B cell (primary cell): ENCODE data around the gene PLEKHM1. TPM values are rescaled to one million over a fixed set of nuclear protein-coding genes. Genes with fewer than 3 reads are reported as not detected.
"Not testable (repeated sequence)": the region's sequence is repeated elsewhere in the genome, so short reads cannot be mapped to it uniquely, and the experiment has no call there.

Source experiments
- ATAC-seq: fragments of 200-7000 bp; cut with Tn5 transposase; one replicate; pipeline ENCODE4 v1.10.0; 2021; ENCODE audit warnings: low read depth, mild to moderate bottlenecking, moderate number of reproducible peaks, moderate library complexity
- CTCF ChIA-PET: fragments of 350-600 bp; sonication (Branson Sonifier 250); formaldehyde crosslinking; loops from one replicate; lab custom pipeline; 2021; ENCODE audit warnings: antibody characterized with exemption, inconsistent platforms; lab: Charles Lee
- POLR2A ChIA-PET: fragments of 350-600 bp; sonication (Branson Sonifier 250); formaldehyde crosslinking; loops from one replicate; lab custom pipeline; 2021; ENCODE audit warnings: antibody characterized with exemption; lab: Charles Lee
- DNase-seq: peaks from one replicate; pipeline ENCODE4 v3.0.0; 2013
- H2AFZ ChIP-seq: 2 replicates; pipeline ENCODE4 v1.6.1; 2012; ENCODE audit warnings: mild to moderate bottlenecking, low read depth, low read length; ENCODE audit not compliant: insufficient read depth, poor library complexity, severe bottlenecking
- H3K27ac ChIP-seq, 2 donors: 1 replicate in 1 of 2; 2 replicates in 1 of 2; pipeline ENCODE4 v1.5.1; 2012 to 2013; ENCODE audit warnings: low read length in 2 of 2, mild to moderate bottlenecking in 2 of 2, moderate library complexity in 1 of 2
- H3K27me3 ChIP-seq, 4 experiments: fragments of 200-600 bp in 1 of 4; sonication (generic) in 1 of 4; replicated peaks in 1 of 4; 1 replicate in 2 of 4; 2 replicates in 2 of 4; pipeline versions ENCODE4 v1.6.1 to v1.7.0; 2013 to 2016; ENCODE audit warnings: low read length in 3 of 4, mild to moderate bottlenecking in 2 of 4, mixed read lengths in 1 of 4, moderate library complexity in 1 of 4; ENCODE audit not compliant: insufficient read depth in 4 of 4, control insufficient read depth in 3 of 4; ENCODE audit errors: control extremely low read depth in 1 of 4
- H3K36me3 ChIP-seq, 2 experiments: replicated peaks in 1 of 2; 1 replicate in 1 of 2; 2 replicates in 1 of 2; pipeline versions ENCODE4 v1.6.1 to v1.7.1; 2013; ENCODE audit warnings: low read length in 1 of 2; ENCODE audit not compliant: insufficient read depth in 2 of 2, control insufficient read depth in 1 of 2; ENCODE audit errors: control extremely low read depth in 1 of 2, extremely low read depth in 1 of 2
- H3K4me1 ChIP-seq, 2 donors: fragments of 200-600 bp in 1 of 2; sonication (generic) in 1 of 2; 1 replicate in 1 of 2; 2 replicates in 1 of 2; pipeline versions ENCODE4 v1.5.1 to v1.6.1; 2013 to 2017; ENCODE audit warnings: low read length in 2 of 2; ENCODE audit not compliant: control insufficient read depth in 2 of 2, insufficient read depth in 2 of 2
- H3K4me2 ChIP-seq: replicated peaks from 2 replicates; pipeline ENCODE3; 2012; ENCODE audit warnings: mild to moderate bottlenecking, low read depth, low read length; ENCODE audit not compliant: poor library complexity, severe bottlenecking
- H3K4me3 ChIP-seq, 5 experiments: fragments of 200-600 bp in 1 of 5; sonication (generic) in 1 of 5; 1 replicate in 3 of 5; 2 replicates in 2 of 5; pipeline versions ENCODE4 v1.5.1 to v1.7.0; 2011 to 2016; ENCODE audit warnings: low read length in 4 of 5, mild to moderate bottlenecking in 4 of 5, low read depth in 2 of 5, control low read depth in 1 of 5, moderate library complexity in 1 of 5; ENCODE audit not compliant: insufficient read depth in 1 of 5; ENCODE audit errors: control extremely low read depth in 1 of 5, extremely low read depth in 1 of 5
- H3K79me2 ChIP-seq: fragments of 200-600 bp; sonication (generic); one replicate; pipeline ENCODE4 v1.6.0; 2016; ENCODE audit warnings: low read length; ENCODE audit not compliant: control insufficient read depth, insufficient read depth
- H3K9ac ChIP-seq: fragments of 200-600 bp; sonication (generic); 2 replicates; pipeline ENCODE4 v1.6.1; 2017; ENCODE audit warnings: mild to moderate bottlenecking, low read length, moderate library complexity
- H3K9me3 ChIP-seq, 3 donors: one replicate each; pipeline versions ENCODE4 v1.6.1 to v1.7.1; 2013; ENCODE audit warnings: low read length in 2 of 3; ENCODE audit not compliant: control insufficient read depth in 2 of 3, insufficient read depth in 1 of 3; ENCODE audit errors: control extremely low read depth in 1 of 3
- H4K20me1 ChIP-seq: 2 replicates; pipeline ENCODE4 v1.6.0; 2012; ENCODE audit warnings: mild to moderate bottlenecking, low read length; ENCODE audit not compliant: insufficient read depth, control insufficient read depth, poor library complexity, severe bottlenecking
- H3K27ac Mint-ChIP-seq: one replicate; pipeline ENCODE4 v1.8.0; 2021; ENCODE audit warnings: mixed read lengths
- H3K27me3 Mint-ChIP-seq: one replicate; pipeline ENCODE4 v1.8.0; 2021; ENCODE audit warnings: mixed read lengths
- H3K4me1 Mint-ChIP-seq: one replicate; pipeline ENCODE4 v1.8.0; 2021; ENCODE audit warnings: mixed read lengths
- H3K4me3 Mint-ChIP-seq: one replicate; pipeline ENCODE4 v1.8.0; 2021; ENCODE audit warnings: mixed read lengths
- H3K9me3 Mint-ChIP-seq: one replicate; pipeline ENCODE4 v1.8.0; 2022; ENCODE audit warnings: mixed read lengths; ENCODE audit not compliant: insufficient read depth
- WGBS: methylation state at CpG from one replicate; pipeline ENCODE4 v1.1.5; 2013; ENCODE audit warnings: missing lambda C conversion rate; ENCODE audit not compliant: insufficient coverage; 5-methylcytosine and 5-hydroxymethylcytosine counted together
- intact Hi-C: fragments of 100-400 bp; cut with micrococcal nuclease; formaldehyde crosslinking; loops from one replicate; pipeline ENCODE4 v1.10.0; 2022
- polyA minus RNA-seq: library from RNA; depleted of rRNA, polyadenylated mRNA; stranded (reverse); fragments of >200 nt; gene quantifications from 2 replicates; pipeline ENCODE4 v1.2.3, GENCODE V29; 2012
- polyA plus RNA-seq: library from polyadenylated mRNA; depleted of rRNA; stranded (reverse); fragments of >200 nt; gene quantifications from 2 replicates; pipeline ENCODE4 v1.2.3, GENCODE V29; 2012
- total RNA-seq, 2 donors: library from RNA; stranded (reverse); fragments of 120-200 nt in 1 of 2; gene quantifications; 1 replicate in 1 of 2; 2 replicates in 1 of 2; pipeline versions ENCODE4 v1.2.3 to v1.2.4, GENCODE V29; 2013 to 2022

PLEKHM1 gene
- 73.9 and 90.3 TPM in 2 replicates for total RNA-seq
- 16.4 TPM for total RNA-seq (2013)
- 26.2 and 26.7 TPM in 2 replicates for polyA plus RNA-seq
- 52.9 and 63.4 TPM in 2 replicates for polyA minus RNA-seq

DNA sequence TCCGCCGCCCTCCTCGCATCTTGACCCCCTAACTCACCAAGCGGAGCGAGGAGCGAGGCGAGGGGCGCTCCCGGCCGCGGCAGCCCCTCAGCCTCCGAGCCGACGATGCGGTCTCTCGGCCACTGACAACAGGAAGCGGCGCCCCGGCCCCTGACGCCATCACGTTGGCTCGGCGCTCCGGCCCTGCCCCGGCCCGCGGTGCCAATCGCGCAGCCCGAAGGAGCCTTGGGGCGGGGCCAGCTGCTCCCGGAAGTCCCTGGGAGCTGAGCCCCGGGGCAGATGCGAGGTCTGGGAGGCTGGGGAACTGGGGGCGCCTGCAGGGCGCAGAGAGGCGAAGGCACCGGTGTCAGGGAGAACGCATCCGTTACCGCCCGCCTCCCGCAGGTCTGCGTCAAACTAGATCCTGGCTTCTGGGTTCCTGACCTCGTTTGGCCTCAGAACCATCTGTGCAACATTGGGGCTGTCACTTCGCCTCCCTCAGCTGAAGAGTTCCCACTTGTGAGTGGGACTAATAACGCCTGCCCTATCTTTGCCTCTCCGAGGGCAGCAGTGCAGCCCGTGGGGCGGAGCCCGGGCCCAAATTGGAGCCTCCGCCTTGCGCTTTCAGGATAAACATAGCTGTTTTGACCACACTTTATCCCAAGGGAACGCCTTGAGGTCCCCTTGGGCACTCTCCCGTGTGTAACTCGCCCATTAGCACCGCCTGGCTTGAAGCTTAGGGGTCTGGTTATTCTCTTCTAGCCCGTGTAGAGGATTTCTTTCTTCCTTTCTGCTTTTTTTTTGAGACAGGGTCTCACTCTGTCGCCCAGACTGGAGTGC is at the start of gene PLEKHM1:
TSS of gene PLEKHM1 (minus strand) at position 107 of the 819 bp plus-strand sequence. CDS start 8,237 bp downstream, outside the sequence.
- H3K79me2 ChIP-seq: peaks cover 13% of the 10 kb centered on the region
- peak within 1 kb of the TSS; percentile 54 for H3K4me2 ChIP-seq
- DNase-seq: peak; percentile 88
- peaks cover 6 to 12% of the 10 kb centered on the region in 2 donors for H3K4me1 ChIP-seq
- H3K36me3 ChIP-seq, H3K9me3 ChIP-seq, H3K27me3 Mint-ChIP-seq, H3K27me3 ChIP-seq, H3K9me3 Mint-ChIP-seq, intact Hi-C loops, H4K20me1 ChIP-seq, CTCF ChIA-PET: not testable (repeated sequence)
- WGBS: 0% methylated on average over 41 of the region's 59 CpGs
- ATAC-seq: peak; percentile 96
- peak within 1 kb of the TSS; percentile 95 for H3K4me3 Mint-ChIP-seq
- POLR2A ChIA-PET: interaction anchor here (0.7 to 1.1 kb wide), 4 partner anchors 60 to 330 kb away, joined by 3 to 5 read pairs (median 4); no protein-coding TSS in a partner anchor
- peak within 1 kb of the TSS; percentile 34 to 67 (median 63) for H3K4me3 ChIP-seq
- H3K9ac ChIP-seq: peak within 1 kb of the TSS; percentile 72
- peak within 1 kb of the TSS; percentile 68 to 87 for H3K27ac ChIP-seq
- H2AFZ ChIP-seq: peak within 1 kb of the TSS; percentile 80
- H3K27ac Mint-ChIP-seq: peak within 1 kb of the TSS; percentile 94
- peaks cover 24% of the 10 kb centered on the region for H3K4me1 Mint-ChIP-seq

DNA sequence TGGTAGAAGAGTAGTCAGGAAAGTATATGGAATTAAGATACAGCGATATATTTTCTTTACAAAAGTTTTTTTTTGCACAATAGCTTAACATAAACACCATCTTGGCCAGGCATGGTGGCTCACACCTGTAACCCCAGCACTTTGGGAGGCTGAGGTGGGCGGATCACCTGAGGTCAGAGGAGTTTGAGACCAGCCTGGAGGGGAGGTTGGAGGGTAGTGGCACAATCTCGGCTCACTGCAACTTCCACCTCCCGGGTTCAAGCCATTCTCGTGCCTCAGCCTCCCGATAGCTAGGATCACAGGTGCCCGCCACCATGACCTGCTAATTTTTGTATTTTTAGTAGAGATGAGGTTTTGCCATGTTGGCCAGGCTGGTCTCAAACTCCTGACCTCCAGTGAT is 47.6 kb upstream of the PLEKHM1 start:
- H4K20me1 ChIP-seq, H3K27me3 ChIP-seq, CTCF ChIA-PET, H3K4me1 Mint-ChIP-seq, H3K4me2 ChIP-seq, H3K4me1 ChIP-seq, H3K36me3 ChIP-seq, DNase-seq, POLR2A ChIA-PET, H3K9me3 ChIP-seq, H3K79me2 ChIP-seq, H3K4me3 ChIP-seq, H3K27ac Mint-ChIP-seq, ATAC-seq, H3K9ac ChIP-seq, H3K9me3 Mint-ChIP-seq, H3K4me3 Mint-ChIP-seq, H2AFZ ChIP-seq, intact Hi-C loops, H3K27me3 Mint-ChIP-seq, H3K27ac ChIP-seq: not testable (repeated sequence)
- no CpG with 5 or more reads among the region's 7 CpGs for WGBS

DNA sequence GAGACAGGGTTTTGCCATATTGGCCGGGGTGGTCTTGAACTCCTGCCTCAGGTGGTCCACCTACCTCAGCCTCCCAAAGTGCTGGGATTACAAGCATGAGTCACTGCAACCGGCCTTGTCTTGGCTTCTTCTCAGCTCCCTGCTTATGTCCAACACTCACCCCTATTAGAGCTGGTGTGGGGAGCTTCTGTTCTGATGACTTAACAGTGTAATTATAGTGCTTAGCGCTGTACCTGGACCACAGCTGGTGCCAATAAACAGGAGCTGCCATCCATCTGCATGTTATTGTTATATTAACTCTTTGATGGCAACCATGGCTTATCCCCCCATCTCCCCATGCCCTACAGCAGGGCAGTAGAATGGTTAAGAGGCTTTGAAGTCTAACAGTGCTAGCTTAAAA is 15.6 kb upstream of the PLEKHM1 start:
- 100% methylated on average over 1 of the region's 3 CpGs for WGBS

DNA sequence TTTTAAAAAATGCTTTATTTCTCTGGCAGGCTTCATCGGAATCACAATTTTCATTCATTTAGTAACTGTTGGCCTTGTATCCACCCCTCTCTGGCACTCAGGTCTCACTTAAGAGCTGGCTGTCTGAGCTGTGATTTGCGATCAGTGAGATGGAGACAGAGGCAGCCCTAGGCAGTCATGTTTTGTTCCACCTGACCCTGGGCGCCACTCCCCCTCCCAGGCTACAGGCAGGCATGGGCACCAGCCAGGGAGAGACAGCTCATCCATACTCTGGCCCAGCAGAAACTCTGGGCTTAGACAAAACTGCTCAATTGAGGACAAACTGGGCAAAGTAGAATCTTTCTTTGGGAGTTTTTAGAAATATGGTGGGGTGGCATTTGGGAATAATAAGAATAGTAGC is 14.7 kb upstream of the PLEKHM1 start:
- H3K27ac Mint-ChIP-seq, H3K27ac ChIP-seq, H3K4me2 ChIP-seq, DNase-seq, H3K27me3 Mint-ChIP-seq, H3K4me1 ChIP-seq, H3K4me1 Mint-ChIP-seq, H3K4me3 ChIP-seq, H4K20me1 ChIP-seq, ATAC-seq, H3K9ac ChIP-seq, H3K36me3 ChIP-seq, CTCF ChIA-PET, H3K4me3 Mint-ChIP-seq, H3K79me2 ChIP-seq, H2AFZ ChIP-seq, H3K27me3 ChIP-seq, H3K9me3 ChIP-seq, intact Hi-C loops, H3K9me3 Mint-ChIP-seq: not testable (repeated sequence)
- no CpG with 5 or more reads among the region's 3 CpGs for WGBS
- POLR2A ChIA-PET: interaction anchor here (0.6 kb wide), 1 partner anchor 113 kb away, joined by 4 read pairs; no protein-coding TSS in a partner anchor

More for the DNA sequence above, 15.6 kb upstream of the PLEKHM1 start:
- H3K4me1 ChIP-seq, POLR2A ChIA-PET, H4K20me1 ChIP-seq, H3K27ac Mint-ChIP-seq, intact Hi-C loops, DNase-seq, H3K79me2 ChIP-seq, H3K27ac ChIP-seq, H3K9me3 ChIP-seq, H3K27me3 Mint-ChIP-seq, H3K4me1 Mint-ChIP-seq, H3K4me3 Mint-ChIP-seq, H2AFZ ChIP-seq, ATAC-seq, H3K4me2 ChIP-seq, H3K36me3 ChIP-seq, CTCF ChIA-PET, H3K9ac ChIP-seq, H3K9me3 Mint-ChIP-seq, H3K4me3 ChIP-seq, H3K27me3 ChIP-seq: not testable (repeated sequence)
